ENCODE measurements around the gene ZC3H7A.
"Not testable (repeated sequence)": the region's sequence is repeated elsewhere in the genome, so short reads cannot be mapped to it uniquely, and the experiment has no call there.

The ZC3H7A gene

GRCh38 chr16:11797166-11797956, at the start of gene ZC3H7A:
Gene ZC3H7A, minus strand, starts transcription at chr16:11797258. Its CDS starts 14,904 bp downstream, at chr16:11782354.
- DNase-seq (ENCODE audit: low read depth), result peak; percentile 80

DNA sequence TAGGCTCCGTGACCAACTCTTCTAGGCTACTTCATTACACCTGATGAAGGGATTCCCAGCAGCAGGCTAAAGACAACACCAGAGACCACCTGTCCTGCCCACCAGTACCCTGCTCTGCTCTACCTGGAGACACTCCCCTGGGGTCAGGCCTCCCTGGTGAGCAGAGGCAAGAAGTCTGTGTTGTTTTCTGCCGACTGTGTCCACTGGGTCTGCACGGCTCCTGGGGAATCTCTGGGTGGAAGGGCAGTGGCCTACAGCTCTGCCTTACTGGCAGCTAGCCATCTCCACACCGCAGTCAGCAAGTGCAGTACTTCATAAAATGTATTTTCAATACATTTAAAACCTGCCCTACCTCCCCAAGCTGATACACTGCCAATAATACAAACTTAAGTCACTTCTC, 47.4 kb upstream of the ZC3H7A start:
- DNase-seq (ENCODE audit: low read depth), result no peak

DNA sequence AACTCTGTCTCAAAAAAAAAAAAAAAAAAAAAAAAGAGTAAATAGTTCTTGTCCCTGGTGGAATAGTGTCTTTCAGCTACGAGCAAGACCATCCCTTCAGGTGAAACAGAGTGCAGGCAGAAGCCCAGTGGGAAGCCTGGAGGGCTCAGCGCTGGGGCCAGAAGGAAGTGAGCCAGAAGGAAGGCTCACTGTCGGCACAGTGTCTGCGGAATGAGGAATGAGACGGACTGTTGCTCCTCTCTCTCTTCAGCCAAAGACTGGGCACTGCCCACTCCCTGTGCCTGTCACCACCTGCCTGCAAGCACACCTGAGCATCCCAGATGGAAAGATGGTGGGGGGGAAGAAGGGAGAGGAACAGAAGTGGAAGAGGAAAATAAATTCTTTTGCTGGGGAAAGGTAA, 46.8 kb upstream of the ZC3H7A start:
- no peak for DNase-seq (ENCODE audit: low read depth)

DNA sequence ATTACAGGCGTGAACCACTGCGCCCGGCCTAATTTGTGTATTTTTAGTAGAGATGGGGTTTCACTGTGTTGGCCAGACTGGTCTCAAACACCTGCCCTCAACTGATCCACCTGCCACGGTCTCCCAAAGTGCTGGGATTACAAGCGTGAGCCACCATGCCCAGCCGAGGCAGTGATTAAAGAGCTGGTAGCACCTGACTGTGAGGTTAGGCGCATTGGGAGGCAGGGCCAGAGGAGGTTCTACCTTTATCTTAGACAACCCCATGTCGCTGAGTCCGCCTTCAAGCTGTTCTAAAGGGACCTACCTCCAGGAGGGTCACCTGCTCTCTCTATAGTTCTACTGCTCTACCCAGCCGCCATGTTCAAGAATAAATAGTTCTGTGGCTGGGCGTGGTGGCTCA, 46.1 kb upstream of the ZC3H7A start:
- no peak for DNase-seq (ENCODE audit: low read depth)

DNA sequence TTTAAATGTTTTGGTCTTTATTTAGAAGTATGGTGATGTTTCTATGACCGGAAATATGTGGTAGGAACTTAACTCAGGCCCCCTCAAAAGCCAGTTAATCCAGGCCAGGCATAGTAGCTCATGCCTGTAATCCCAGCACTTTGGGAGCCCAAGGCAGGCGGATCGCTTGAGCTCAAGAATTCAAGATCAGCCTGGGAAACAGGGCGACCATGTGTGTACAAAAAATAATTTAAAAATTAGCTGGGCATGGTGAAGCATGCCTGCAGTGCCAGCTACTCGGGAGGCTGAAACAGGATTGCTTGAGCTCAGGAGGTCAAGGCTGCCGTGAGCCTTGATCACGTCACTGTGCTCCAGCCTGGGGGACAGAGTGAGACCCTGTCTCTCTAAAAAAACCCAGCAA, 44.0 kb upstream of the ZC3H7A start:
- no peak for DNase-seq (ENCODE audit: low read depth)

DNA sequence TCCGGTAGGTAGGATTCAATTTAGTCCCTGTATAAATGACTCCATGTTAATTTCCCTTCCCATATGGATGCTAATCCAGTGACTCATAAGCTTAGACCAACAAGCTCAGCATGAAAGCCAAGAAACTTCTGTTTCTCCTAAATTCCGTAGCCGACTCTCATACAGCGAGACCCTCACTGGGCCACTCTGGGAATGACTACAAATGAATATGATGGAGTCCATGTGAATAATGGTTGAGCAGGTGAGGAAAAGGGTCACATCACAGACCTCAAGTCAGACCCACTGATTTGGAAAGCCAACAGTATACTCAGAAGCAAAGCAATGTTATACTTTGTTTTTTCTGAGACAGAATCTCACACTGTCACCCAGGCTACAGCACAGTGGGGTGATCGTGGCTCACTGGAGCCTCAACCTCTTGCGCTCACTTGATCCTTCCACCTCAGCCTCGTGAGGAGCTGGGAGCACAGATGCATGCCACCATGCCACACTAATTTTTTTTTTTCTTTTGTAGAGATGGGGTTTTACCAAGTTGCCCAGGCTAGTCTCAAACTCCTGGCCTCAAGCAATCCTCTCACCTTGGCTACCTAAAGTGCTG, 39.7 kb upstream of the ZC3H7A start:
- peak; percentile 70 for DNase-seq (ENCODE audit: low read depth)

- DNase-seq (ENCODE audit: low read depth), result no peak
Measured at GRCh38 chr16:11835891-11836649, 39.0 kb upstream of the ZC3H7A start.

GRCh38 chr16:11835309-11835708, 38.3 kb upstream of the ZC3H7A start:
- DNase-seq (ENCODE audit: low read depth), result no peak

DNA sequence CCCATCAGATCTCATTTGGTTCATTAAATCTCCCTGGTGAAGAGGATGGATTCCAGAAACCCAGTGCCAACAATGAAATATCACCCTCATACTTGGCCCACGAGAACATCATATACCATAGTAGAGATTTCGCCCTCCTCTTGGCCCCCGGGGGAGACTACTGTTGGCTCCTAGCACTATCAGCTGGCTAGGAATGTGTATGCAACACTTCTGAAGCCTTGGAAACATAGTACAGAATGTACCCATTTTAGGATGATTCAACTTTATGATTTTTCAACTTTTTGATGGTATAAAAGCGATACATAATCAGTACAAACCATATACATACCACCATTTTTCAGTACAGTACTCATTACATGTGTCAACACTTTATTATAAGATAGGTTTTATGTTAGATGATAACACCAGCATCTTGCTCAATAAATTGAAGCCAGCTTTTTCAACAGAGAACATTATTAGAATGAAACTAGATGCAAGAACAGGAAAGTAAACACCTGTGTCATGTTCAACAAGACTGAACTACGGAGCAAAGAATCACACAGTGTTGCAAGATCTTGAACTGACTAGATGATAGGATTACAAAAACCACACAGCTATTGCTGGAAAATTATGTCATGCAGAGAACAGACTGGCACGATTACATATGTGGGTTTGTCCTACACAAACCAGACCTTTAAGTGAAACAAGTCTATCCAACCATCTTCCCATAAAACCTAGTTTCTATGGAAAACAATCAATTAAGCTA, 37.1 kb upstream of the ZC3H7A start:
- no peak for DNase-seq (ENCODE audit: low read depth)

DNA sequence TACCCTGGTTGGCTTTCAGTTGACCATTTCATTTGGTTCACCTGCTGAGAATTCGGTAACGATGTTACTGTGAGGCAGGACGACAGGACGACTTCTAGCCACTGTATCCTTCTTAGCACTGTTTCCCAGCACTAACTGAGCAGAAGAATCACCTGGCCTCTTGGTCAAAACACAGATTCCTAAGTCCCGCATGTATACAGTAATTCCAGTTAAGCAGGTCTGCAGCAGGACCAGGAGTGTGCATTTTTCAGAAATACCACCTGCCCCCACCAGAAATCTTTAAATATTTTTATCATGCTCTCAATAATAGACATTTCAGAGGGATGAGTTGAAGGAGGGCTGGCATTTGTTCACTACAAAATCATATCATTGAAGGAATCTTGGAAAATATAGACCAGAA, 31.6 kb upstream of the ZC3H7A start:
- no peak for DNase-seq (ENCODE audit: low read depth)

DNA sequence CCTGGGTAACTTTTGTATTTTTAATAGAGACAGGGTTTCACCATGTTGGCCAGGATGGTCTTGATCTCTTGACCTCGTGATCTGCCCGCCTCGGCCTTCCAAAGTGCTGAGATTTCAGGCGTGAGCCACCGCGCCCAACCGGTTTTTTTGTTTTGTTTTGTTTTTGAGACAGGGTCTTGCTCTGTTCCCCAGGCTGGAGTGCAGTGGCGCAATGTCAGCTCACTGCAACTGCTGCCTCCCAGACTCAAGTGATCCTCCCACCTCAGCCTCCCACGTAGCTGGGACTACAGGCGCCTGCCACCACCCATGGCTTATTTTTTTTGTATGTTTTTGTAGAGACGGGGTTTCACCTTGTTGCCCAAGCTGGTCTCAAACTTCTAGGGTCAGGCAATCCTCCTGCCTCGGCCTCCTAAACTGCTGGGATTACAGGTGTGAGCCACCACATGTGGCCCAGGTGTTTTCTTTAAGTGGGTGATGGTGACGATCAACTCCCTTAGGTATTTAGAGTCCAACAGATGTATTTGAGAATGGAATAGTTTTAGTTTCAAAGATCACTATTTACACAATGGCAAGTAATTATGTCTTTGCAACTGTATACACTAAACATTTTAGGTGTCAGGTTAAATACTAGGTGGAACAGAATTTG, 28.6 kb upstream of the ZC3H7A start:
- not testable (repeated sequence) for DNase-seq (ENCODE audit: low read depth)

- DNase-seq (ENCODE audit: low read depth), result no peak
Measured at GRCh38 chr16:11824362-11824761, 27.3 kb upstream of the ZC3H7A start.

GRCh38 chr16:11823645-11824044, 26.6 kb upstream of the ZC3H7A start:
- not testable (repeated sequence) for DNase-seq (ENCODE audit: low read depth)

- no peak for DNase-seq (ENCODE audit: low read depth)
Measured at GRCh38 chr16:11819798-11820197, 22.7 kb upstream of the ZC3H7A start.

DNA sequence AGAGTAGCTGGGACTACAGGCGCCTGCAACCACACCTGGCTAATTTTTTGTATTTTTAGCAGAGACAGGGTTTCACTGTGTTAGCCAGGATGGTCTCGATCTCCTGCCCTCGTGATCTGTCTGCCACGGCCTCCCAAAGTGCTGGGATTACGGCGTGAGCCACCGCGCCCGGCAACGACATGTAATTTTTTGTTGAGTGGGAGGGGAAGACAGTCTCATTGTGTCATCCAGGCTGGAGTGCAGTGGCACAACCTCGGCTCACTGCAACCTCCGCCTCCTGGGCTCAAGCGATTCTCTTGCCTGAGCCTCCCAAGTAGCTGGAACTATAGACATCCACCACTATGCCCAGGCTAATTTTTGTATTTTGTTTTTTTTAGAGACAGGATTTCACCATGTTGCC, 21.9 kb upstream of the ZC3H7A start:
- DNase-seq (ENCODE audit: low read depth), result not testable (repeated sequence)

- no peak for DNase-seq (ENCODE audit: low read depth)
Measured at GRCh38 chr16:11816123-11816522, 19.1 kb upstream of the ZC3H7A start.

- DNase-seq (ENCODE audit: low read depth), result not testable (repeated sequence)
Measured at GRCh38 chr16:11814800-11815199, 17.7 kb upstream of the ZC3H7A start.

DNA sequence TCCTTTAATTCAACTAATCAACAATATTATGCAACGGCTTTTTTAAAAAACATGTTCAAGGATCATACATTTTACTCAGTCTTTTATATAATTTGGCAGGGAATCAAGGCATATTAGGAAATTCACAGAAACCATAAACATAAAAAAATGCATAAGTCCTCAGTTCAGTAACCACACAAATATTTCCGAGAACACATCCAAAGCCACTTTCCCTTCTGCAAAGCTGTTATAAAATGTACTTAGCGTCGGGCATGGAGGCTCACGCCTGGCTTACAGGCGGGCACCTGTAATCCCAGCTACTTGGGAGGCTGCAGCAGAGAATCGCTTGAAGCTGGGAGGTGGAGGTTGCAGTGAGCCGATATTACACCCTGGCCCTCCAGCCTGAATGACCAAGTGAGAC, 9.7 kb upstream of the ZC3H7A start:
- no peak for DNase-seq (ENCODE audit: low read depth)

DNA sequence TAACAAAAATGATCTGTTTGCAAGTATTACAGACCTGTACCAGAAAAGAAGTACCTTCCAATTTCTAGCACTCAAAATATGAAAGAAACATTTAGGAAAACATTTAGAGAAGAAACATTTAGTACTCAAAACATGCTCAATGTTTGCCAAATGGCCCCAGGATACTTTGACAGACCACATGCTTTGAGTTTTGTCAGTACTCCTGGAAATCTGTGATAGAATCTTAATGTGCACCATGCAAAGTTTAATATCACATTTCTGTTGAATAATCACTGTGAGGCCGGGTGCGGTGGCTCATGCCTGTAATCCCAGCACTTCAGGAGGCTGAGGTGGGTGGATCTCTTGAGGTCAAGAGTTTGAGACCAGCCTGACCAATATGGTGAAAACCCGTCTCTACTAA, 8.5 kb upstream of the ZC3H7A start:
- DNase-seq (ENCODE audit: low read depth), result no peak

- no peak for DNase-seq (ENCODE audit: low read depth)
Measured at GRCh38 chr16:11801481-11802021, 4.5 kb upstream of the ZC3H7A start.

- no peak for DNase-seq (ENCODE audit: low read depth)
Measured at GRCh38 chr16:11800382-11800718, 3.3 kb upstream of the ZC3H7A start.

All from HS-5 (cell line).